GM12875 (cell line): ENCODE data around the gene TMEM80.
"Not testable (repeated sequence)": the region's sequence is repeated elsewhere in the genome, so short reads cannot be mapped to it uniquely, and the experiment has no call there.

Source experiments
- H3K4me3 ChIP-seq: one replicate; pipeline ENCODE4 v1.5.1; 2011; ENCODE audit warnings: low read depth, low read length, control low read depth
- TF ChIP-seq, protein P1 (sequence below): IDR thresholded peaks from 2 replicates; pipeline ENCODE4 v1.5.1; 2011; ENCODE audit warnings: low read depth, mild to moderate bottlenecking, control low read depth, inconsistent platforms, low read length, moderate library complexity, borderline replicate concordance; ENCODE audit not compliant: insufficient read depth

The TMEM80 gene

GRCh38 chr11:680476-680875 lies 15.1 kb upstream of the TMEM80 start:
- TF ChIP-seq, protein P1, sequence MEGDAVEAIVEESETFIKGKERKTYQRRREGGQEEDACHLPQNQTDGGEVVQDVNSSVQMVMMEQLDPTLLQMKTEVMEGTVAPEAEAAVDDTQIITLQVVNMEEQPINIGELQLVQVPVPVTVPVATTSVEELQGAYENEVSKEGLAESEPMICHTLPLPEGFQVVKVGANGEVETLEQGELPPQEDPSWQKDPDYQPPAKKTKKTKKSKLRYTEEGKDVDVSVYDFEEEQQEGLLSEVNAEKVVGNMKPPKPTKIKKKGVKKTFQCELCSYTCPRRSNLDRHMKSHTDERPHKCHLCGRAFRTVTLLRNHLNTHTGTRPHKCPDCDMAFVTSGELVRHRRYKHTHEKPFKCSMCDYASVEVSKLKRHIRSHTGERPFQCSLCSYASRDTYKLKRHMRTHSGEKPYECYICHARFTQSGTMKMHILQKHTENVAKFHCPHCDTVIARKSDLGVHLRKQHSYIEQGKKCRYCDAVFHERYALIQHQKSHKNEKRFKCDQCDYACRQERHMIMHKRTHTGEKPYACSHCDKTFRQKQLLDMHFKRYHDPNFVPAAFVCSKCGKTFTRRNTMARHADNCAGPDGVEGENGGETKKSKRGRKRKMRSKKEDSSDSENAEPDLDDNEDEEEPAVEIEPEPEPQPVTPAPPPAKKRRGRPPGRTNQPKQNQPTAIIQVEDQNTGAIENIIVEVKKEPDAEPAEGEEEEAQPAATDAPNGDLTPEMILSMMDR, result no peak
- H3K4me3 ChIP-seq, result no peak overlapping the region

DNA sequence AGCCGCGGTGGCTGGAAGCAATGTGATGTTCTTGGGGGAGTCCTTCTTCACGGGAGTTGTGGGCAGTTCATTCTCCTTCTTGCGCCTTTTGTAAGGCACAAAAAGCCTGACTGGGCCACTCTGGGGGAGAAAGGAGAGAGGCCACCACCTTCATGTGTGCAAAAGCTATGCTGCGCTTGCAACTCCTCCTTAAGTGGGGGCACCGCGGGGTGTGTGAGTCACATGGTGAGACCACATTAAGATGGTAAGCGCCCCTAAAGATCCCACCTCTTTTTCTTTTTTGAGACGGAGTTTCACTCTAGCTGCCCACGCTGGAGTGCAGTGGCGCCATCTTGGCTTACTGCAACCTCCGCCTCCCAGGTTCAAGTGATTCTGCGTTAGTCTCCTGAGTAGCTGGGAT lies 14.6 kb upstream of the TMEM80 start:
- H3K4me3 ChIP-seq, result no peak overlapping the region
- TF ChIP-seq, protein P1, result no peak

DNA sequence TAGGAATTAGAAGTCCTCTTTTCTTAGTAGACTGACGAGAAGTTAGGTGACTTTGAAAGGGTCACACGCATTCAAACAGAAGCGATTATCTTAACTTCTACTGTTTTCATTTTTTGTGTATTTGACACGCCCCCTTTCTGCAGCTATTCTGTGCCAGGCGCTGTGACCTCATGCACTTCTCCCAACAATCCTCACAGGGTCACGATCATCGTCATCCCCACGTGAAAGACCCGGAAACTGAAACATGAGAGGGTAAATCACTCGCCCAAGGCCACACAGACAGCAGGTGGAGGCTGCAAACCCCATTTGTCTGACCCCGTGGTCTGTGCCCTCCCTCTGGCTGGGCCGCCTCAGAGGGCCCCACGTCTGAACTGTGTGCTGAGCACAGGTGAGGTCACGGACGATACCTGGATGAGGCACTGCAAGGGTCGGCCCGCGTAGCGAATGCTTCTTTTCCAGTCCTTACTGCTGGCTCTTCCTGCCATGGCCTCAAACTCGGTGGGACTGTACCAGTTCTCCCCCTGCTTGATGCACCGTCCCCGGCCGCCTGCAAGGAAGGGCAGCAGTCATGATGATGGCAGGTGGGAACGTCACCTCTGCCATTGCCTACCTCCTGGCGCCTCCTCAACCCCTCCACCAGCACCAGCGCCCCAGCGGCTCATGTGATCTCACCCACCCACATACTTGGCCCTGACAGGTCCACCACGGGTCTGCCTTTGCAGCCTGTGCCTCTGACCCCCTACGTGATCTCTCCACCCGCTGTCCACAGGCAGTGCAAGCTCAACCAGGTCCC lies 9.0 kb upstream of the TMEM80 start:
- H3K4me3 ChIP-seq, result no peak overlapping the region
- TF ChIP-seq, protein P1, result no peak

DNA sequence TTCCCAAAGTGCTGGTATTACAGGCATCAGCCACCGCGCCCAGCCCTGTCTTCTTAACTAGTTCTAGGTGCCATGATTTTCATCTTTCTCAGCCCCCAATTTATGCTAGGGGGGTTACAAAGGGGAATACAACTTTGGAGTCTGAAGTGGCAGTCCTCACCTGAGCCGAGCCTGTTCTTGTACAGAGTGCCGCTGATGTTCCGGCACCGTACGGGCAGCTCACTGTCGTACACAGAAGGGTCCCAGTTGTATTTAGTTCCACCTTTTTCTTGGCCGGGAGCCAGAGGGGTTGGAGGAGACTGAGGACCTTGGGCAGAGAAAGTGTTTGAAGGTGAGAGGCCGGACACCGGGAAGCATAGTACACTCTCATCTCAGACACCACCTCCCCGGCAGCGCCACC lies 7.9 kb upstream of the TMEM80 start:
- H3K4me3 ChIP-seq, result no peak overlapping the region
- TF ChIP-seq, protein P1, result no peak

DNA sequence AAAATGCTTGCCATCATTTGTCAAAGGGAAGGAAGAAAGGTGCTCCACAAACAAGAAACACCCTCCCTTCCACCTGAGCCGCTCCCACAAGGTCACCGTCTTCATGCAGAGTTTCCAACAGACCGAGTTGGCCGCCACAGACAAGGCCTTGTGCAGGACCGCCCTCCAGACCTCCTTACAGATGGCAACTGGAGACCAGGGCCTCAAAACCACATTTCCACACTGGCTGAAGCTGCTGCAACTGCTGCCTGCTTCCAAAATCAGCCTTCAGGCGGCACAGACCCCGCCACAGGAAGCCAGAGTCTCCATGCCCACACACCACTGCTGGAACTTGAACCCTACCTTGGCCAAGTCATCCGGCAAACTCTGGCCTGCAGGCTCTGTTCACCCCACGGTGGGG lies 6.9 kb upstream of the TMEM80 start:
- H3K4me3 ChIP-seq, result no peak overlapping the region
- TF ChIP-seq, protein P1, result no peak

GRCh38 chr11:689625-690024 lies 6.0 kb upstream of the TMEM80 start:
- H3K4me3 ChIP-seq, result no peak overlapping the region
- TF ChIP-seq, protein P1, result no peak

GRCh38 chr11:690244-690643 lies 5.4 kb upstream of the TMEM80 start:
- not testable (repeated sequence) for H3K4me3 ChIP-seq
